Fibroblast of skin of scalp (primary cell): Measurements from ENCODE around the gene AARS2. TPM values are rescaled to one million over a fixed set of nuclear protein-coding genes. Genes with fewer than 3 reads are reported as not detected.
A peak's percentile ranks its signal among the peaks of the same experiment; 100 is the strongest.
"Not testable (repeated sequence)": the region's sequence is repeated elsewhere in the genome, so short reads cannot be mapped to it uniquely, and the experiment has no call there.

Source experiments
- DNase-seq: peaks from one replicate; pipeline ENCODE4 v3.0.0-alpha.2; 2013
- polyA plus RNA-seq, 2 experiments: library from polyadenylated mRNA; unstranded; fragments of 120-200 nt; gene quantifications; one replicate each; pipeline ENCODE4 v1.2.1, GENCODE V29; 2013; ENCODE audit not compliant: insufficient read length in 2 of 2

The AARS2 gene
- 8.9 TPM for polyA plus RNA-seq (2013, experiment 1 of 2; ENCODE audit: insufficient read length)
- 8.6 TPM for polyA plus RNA-seq (2013, experiment 2 of 2; ENCODE audit: insufficient read length)

GRCh38 chr6:44312901-44313788, at the start of gene AARS2:
TSS of gene AARS2 (minus strand) at chr6:44313347. CDS start at chr6:44313323, 24 bp downstream.
- peak; percentile 89 for DNase-seq

GRCh38 chr6:44361947-44362346, 48.8 kb upstream of the AARS2 start:
- no peak for DNase-seq

GRCh38 chr6:44359973-44360372, 46.8 kb upstream of the AARS2 start:
- DNase-seq, result no peak

- DNase-seq, result no peak
Measured at GRCh38 chr6:44356487-44356886, 43.3 kb upstream of the AARS2 start.

GRCh38 chr6:44355640-44356039, 42.5 kb upstream of the AARS2 start:
- no peak for DNase-seq

GRCh38 chr6:44353336-44353735, 40.2 kb upstream of the AARS2 start:
- no peak for DNase-seq

- no peak for DNase-seq
Measured at GRCh38 chr6:44352259-44352658, 39.1 kb upstream of the AARS2 start.

- DNase-seq, result not testable (repeated sequence)
Measured at GRCh38 chr6:44350650-44350994, 37.5 kb upstream of the AARS2 start.

- no peak for DNase-seq
Measured at GRCh38 chr6:44349904-44350649, 36.9 kb upstream of the AARS2 start.

- not testable (repeated sequence) for DNase-seq
Measured at GRCh38 chr6:44346818-44347217, 33.7 kb upstream of the AARS2 start.

- DNase-seq, result no peak
Measured at GRCh38 chr6:44342489-44342888, 29.3 kb upstream of the AARS2 start, which contains the start of gene SPATS1. TSS of gene SPATS1 (plus strand) at chr6:44342650. CDS start at chr6:44343096, 446 bp downstream.

- DNase-seq, result no peak
Measured at GRCh38 chr6:44342052-44342451, 28.9 kb upstream of the AARS2 start.

- DNase-seq, result no peak
Measured at GRCh38 chr6:44341095-44341890, 28.1 kb upstream of the AARS2 start.

GRCh38 chr6:44339763-44340625, 26.8 kb upstream of the AARS2 start:
- DNase-seq, result no peak

GRCh38 chr6:44339301-44339700, 26.2 kb upstream of the AARS2 start:
- no peak for DNase-seq

- peak; percentile 62 for DNase-seq
Measured at GRCh38 chr6:44338228-44339122, 25.3 kb upstream of the AARS2 start.

GRCh38 chr6:44335631-44336030, 22.5 kb upstream of the AARS2 start:
- no peak for DNase-seq

GRCh38 chr6:44333942-44334341, 20.8 kb upstream of the AARS2 start:
- no peak for DNase-seq

GRCh38 chr6:44333273-44333919, 20.2 kb upstream of the AARS2 start:
- DNase-seq, result no peak

- peak; percentile 4 for DNase-seq
Measured at GRCh38 chr6:44332585-44332984, 19.4 kb upstream of the AARS2 start.
